C4-2B (cell line): ENCODE data around the gene NR1H4.
"Not testable (repeated sequence)": the region's sequence is repeated elsewhere in the genome, so short reads cannot be mapped to it uniquely, and the experiment has no call there.

Experiments
- H3K27ac ChIP-seq: fragments of 450-650 bp; 2 replicates; pipeline ENCODE4 v1.5.1; 2017
- ZFX ChIP-seq: fragments of 450-650 bp; IDR thresholded peaks from 2 replicates; pipeline ENCODE4 v1.6.1; 2017
- TF ChIP-seq, protein P1 (sequence below): fragments of 450-650 bp; conservative IDR thresholded peaks from 2 replicates; pipeline ENCODE4 v1.5.1; 2017; ENCODE audit warnings: mild to moderate bottlenecking

Gene NR1H4

GRCh38 chr12:100473716-100474150 is at the start of gene NR1H4:
Gene NR1H4, plus strand, starts transcription at chr12:100473866. Its CDS starts 19,458 bp downstream, at chr12:100493324.
- no peak within 1 kb of the TSS for H3K27ac ChIP-seq
- TF ChIP-seq, protein P1, sequence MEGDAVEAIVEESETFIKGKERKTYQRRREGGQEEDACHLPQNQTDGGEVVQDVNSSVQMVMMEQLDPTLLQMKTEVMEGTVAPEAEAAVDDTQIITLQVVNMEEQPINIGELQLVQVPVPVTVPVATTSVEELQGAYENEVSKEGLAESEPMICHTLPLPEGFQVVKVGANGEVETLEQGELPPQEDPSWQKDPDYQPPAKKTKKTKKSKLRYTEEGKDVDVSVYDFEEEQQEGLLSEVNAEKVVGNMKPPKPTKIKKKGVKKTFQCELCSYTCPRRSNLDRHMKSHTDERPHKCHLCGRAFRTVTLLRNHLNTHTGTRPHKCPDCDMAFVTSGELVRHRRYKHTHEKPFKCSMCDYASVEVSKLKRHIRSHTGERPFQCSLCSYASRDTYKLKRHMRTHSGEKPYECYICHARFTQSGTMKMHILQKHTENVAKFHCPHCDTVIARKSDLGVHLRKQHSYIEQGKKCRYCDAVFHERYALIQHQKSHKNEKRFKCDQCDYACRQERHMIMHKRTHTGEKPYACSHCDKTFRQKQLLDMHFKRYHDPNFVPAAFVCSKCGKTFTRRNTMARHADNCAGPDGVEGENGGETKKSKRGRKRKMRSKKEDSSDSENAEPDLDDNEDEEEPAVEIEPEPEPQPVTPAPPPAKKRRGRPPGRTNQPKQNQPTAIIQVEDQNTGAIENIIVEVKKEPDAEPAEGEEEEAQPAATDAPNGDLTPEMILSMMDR = no peak
- no peak for TF ChIP-seq ZFX

- no peak overlapping the region for H3K27ac ChIP-seq
- TF ChIP-seq, protein P1 = no peak
- TF ChIP-seq ZFX = no peak
Observed at GRCh38 chr12:100426145-100426544, 47.5 kb upstream of the NR1H4 start.

GRCh38 chr12:100427078-100427477 is 46.6 kb upstream of the NR1H4 start:
- TF ChIP-seq, protein P1 = no peak
- TF ChIP-seq ZFX = no peak
- H3K27ac ChIP-seq = no peak overlapping the region

- not testable (repeated sequence) for H3K27ac ChIP-seq
Observed at GRCh38 chr12:100430251-100430650, 43.4 kb upstream of the NR1H4 start.

DNA sequence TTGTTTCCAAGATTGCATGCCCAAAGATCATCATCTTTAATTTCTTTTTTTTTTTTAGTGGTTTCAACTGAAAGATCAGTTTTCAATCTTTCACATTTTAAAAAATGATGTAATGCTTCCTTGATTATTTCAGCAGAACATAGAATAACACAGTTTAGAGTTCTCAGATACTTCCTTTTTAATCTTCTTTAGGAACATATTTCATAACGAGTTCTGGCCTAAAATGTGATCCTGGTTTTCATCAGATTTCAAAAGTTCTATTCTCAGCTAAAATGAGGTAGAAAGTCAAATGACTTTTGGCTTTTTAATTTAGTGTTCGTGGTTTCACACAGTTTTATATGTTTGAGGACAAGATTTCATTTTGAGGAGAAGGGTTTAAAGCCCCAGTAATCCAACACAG is 40.0 kb upstream of the NR1H4 start:
- TF ChIP-seq, protein P1 = no peak
- no peak for TF ChIP-seq ZFX
- no peak overlapping the region for H3K27ac ChIP-seq

DNA sequence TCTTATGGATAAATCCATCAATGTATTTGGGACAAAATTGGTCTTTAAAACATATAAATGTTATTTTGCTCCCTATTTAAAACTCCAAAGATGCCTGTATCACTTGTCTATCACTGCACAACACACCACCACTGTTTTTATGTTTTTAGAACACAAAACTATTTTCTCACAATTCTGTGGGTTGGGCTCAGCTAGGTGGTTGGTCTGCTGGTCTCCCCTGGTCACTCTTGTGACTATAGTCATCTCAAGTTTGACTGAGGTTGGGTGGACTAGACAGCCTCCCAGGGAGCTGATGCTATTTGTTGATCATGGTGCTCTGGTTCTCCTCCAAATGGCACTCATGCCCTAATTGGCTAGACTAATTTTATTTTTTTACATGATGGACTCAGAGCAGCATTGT is 39.5 kb upstream of the NR1H4 start:
- no peak overlapping the region for H3K27ac ChIP-seq
- TF ChIP-seq, protein P1 = no peak
- no peak for TF ChIP-seq ZFX

GRCh38 chr12:100435957-100436356 is 37.7 kb upstream of the NR1H4 start:
- TF ChIP-seq, protein P1 = no peak
- no peak for TF ChIP-seq ZFX

DNA sequence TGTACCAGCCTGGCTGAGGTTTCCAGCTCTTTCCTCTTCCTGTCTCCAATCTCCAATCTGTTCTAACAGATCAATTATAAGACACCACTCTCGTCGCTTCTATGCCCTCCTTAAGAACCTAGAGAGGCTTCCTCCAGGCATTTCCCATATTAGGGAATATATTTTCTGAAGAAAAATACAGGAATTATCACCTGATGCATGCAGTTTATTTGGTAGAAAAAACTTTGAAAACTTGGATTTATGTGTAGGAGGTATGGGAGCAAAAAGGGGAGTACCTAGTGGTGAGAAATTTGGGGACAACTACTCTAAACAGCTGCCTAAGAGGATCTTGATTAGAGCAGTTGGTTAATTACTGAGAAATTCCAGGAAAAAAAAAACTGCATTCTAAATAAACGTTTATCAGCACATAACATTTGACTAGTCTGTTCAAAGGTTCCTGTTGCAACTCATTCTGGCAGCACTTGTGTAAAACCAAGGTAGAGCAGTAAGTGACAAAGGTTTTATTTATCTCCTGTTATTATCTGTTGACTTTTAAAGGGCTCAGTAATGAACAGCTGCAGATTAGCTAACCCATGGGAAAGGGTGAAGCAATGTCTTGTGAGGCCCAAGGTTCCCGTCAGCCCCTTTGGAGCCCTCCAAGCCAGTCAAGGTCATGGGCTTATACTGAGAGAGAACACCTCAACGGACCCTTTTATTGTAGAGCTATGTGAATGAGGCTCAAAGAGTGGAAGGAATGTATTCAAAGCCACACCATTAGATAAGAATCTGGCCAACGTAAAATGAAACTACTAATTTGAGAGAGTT is 36.4 kb upstream of the NR1H4 start:
- TF ChIP-seq ZFX = no peak
- TF ChIP-seq, protein P1 = no peak
- no peak overlapping the region for H3K27ac ChIP-seq

More at GRCh38 chr12:100435957-100436356, 37.7 kb upstream of the NR1H4 start:
- no peak overlapping the region for H3K27ac ChIP-seq
